ENCODE data around the gene TACSTD2. TPM values are rescaled to one million over a fixed set of nuclear protein-coding genes. Genes with fewer than 3 reads are reported as not detected.

Gene TACSTD2
- total and polyA plus RNA-seq, 2 of the 4 experiments (the other 2 are of a cell fraction): not detected

DNA sequence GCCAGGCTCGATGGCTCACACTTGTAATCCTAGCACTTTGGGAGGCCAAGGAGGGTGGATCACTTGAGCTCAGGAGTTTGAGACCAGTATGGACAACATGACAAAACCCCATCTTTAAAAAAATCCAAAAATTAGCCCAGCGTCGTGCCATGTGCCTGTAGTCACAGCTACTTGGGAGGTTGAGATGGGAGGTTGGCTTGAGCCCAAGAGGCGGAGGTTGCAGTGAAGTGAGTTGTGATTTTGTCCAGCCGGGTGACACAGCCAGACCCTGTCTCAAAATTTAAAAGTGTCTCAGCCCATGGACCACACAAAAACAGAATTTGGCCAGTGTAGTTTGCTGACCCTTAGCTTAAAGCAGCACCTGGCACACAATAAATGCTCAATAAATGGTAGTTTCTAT, 11.3 kb upstream of the TACSTD2 start:
- H3K9me3 ChIP-seq (ENCODE audit: control insufficient read depth, insufficient read depth, low read length): no peaks in the 10 kb centered on the region
- H3K9me1 ChIP-seq (ENCODE audit: insufficient read depth, low read length): peaks cover 20% of the 10 kb centered on the region
- no peak overlapping the region for H2BK120ac ChIP-seq (ENCODE audit: low read depth, low read length)
- peaks cover 19% of the 10 kb centered on the region for H3K4me1 ChIP-seq (ENCODE audit: control insufficient read depth, insufficient read depth, low read length)
- H3K9ac ChIP-seq (ENCODE audit: low read depth, low read length): no peak overlapping the region
- no peaks in the 10 kb centered on the region for H4K20me1 ChIP-seq (ENCODE audit: insufficient read depth, low read length)
- H3K79me1 ChIP-seq (ENCODE audit: low read depth in 1 of 2, low read length in 2 of 2): no peaks in the 10 kb centered on the region
- H2AFZ ChIP-seq (replicated peaks; ENCODE audit: low read length, poor library complexity): no peak overlapping the region
- H2BK20ac ChIP-seq (ENCODE audit: low read depth, low read length): no peak overlapping the region
- no peak overlapping the region for H3K18ac ChIP-seq (ENCODE audit: low read depth, low read length)
- H3K27me3 ChIP-seq (ENCODE audit: control insufficient read depth, insufficient read depth, low read length): no peaks in the 10 kb centered on the region
- no peak overlapping the region for H3K23ac ChIP-seq (ENCODE audit: low read depth, low read length)
- CTCF ChIA-PET: no interaction called here
- no peak overlapping the region for H3K4me3 ChIP-seq (ENCODE audit: insufficient read depth, low read depth, low read length)
- H3K4me2 ChIP-seq (ENCODE audit: low read depth, low read length): no peak overlapping the region
- H3K14ac ChIP-seq (replicated peaks; ENCODE audit: low read depth, low read length): no peak overlapping the region
- no peak overlapping the region for H2BK5ac ChIP-seq (ENCODE audit: low read depth, low read length, poor library complexity, severe bottlenecking)
- POLR2A ChIA-PET (ENCODE audit: unreplicated experiment): no interaction called here
- intact Hi-C loops (cut with micrococcal nuclease): no loop called here
- ATAC-seq (ENCODE audit: low read depth): no peak
- TF ChIP-seq CHD1 (IDR thresholded peaks at IDR 0.05; ENCODE audit: low read depth, low read length) (no peak), SMC3 (IDR thresholded peaks at IDR 0.05; ENCODE audit: low read depth, low read length) (no peak), NFE2L2 (IDR thresholded peaks at IDR 0.05; ENCODE audit: low read depth, low read length) (no peak), RFX5 (IDR thresholded peaks at IDR 0.05; ENCODE audit: low read depth, low read length) (no peak), BHLHE40 (IDR thresholded peaks at IDR 0.05; ENCODE audit: low read depth, low read length) (no peak), POLR2A (IDR thresholded peaks at IDR 0.05; ENCODE audit: low read depth, low read length) (no peak), CEBPB (IDR thresholded peaks at IDR 0.05; ENCODE audit: low read depth, low read length) (no peak), RCOR1 (IDR thresholded peaks at IDR 0.05; ENCODE audit: insufficient replicate concordance, low read length) (no peak), MAZ (IDR thresholded peaks at IDR 0.05; ENCODE audit: borderline replicate concordance, low read depth, low read length) (no peak), FOS (IDR thresholded peaks at IDR 0.05; ENCODE audit: low read depth, low read length) (no peak), MAFK (IDR thresholded peaks at IDR 0.05; ENCODE audit: low read depth, low read length) (no peak), MXI1 (IDR thresholded peaks at IDR 0.05; ENCODE audit: borderline replicate concordance, low read depth, low read length) (no peak), RAD21 (IDR thresholded peaks at IDR 0.05; ENCODE audit: low read length) (no peak)
- TF ChIP-seq, protein P1, sequence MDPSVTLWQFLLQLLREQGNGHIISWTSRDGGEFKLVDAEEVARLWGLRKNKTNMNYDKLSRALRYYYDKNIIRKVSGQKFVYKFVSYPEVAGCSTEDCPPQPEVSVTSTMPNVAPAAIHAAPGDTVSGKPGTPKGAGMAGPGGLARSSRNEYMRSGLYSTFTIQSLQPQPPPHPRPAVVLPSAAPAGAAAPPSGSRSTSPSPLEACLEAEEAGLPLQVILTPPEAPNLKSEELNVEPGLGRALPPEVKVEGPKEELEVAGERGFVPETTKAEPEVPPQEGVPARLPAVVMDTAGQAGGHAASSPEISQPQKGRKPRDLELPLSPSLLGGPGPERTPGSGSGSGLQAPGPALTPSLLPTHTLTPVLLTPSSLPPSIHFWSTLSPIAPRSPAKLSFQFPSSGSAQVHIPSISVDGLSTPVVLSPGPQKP (IDR thresholded peaks at IDR 0.05; ENCODE audit: borderline replicate concordance, low read depth, low read length): no peak
- TF ChIP-seq, protein P2, sequence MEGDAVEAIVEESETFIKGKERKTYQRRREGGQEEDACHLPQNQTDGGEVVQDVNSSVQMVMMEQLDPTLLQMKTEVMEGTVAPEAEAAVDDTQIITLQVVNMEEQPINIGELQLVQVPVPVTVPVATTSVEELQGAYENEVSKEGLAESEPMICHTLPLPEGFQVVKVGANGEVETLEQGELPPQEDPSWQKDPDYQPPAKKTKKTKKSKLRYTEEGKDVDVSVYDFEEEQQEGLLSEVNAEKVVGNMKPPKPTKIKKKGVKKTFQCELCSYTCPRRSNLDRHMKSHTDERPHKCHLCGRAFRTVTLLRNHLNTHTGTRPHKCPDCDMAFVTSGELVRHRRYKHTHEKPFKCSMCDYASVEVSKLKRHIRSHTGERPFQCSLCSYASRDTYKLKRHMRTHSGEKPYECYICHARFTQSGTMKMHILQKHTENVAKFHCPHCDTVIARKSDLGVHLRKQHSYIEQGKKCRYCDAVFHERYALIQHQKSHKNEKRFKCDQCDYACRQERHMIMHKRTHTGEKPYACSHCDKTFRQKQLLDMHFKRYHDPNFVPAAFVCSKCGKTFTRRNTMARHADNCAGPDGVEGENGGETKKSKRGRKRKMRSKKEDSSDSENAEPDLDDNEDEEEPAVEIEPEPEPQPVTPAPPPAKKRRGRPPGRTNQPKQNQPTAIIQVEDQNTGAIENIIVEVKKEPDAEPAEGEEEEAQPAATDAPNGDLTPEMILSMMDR (conservative IDR thresholded peaks at IDR 0.05; ENCODE audit: low read depth, low read length): no peak
- TF ChIP-seq, protein P3, sequence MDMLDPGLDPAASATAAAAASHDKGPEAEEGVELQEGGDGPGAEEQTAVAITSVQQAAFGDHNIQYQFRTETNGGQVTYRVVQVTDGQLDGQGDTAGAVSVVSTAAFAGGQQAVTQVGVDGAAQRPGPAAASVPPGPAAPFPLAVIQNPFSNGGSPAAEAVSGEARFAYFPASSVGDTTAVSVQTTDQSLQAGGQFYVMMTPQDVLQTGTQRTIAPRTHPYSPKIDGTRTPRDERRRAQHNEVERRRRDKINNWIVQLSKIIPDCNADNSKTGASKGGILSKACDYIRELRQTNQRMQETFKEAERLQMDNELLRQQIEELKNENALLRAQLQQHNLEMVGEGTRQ (IDR thresholded peaks at IDR 0.05; ENCODE audit: low read depth, low read length): no peak
- H3K27ac ChIP-seq (ENCODE audit: insufficient read depth, low read length): no peak overlapping the region
- H3K4ac ChIP-seq (ENCODE audit: low read depth, low read length): no peak overlapping the region
- no TSS peak for BruUV-seq (replicated peaks)
- H2AK9ac ChIP-seq (replicated peaks; ENCODE audit: low read depth, low read length, poor library complexity): no peak overlapping the region
- dilution Hi-C loops (cut with HindIII; ENCODE audit: low sequenced_read_pairs, unreplicated experiment): no loop called here
- no peak overlapping the region for H4K5ac ChIP-seq (ENCODE audit: low read depth, low read length)
- no peak overlapping the region for H2BK15ac ChIP-seq (ENCODE audit: low read depth, low read length)
- no peak overlapping the region for H3K56ac ChIP-seq (ENCODE audit: extremely low read depth, insufficient read depth, low read length)
- H3K36me3 ChIP-seq (ENCODE audit: control insufficient read depth, insufficient read depth, low read length): no peaks in the 10 kb centered on the region
- in situ Hi-C loops (cut with MboI; ENCODE audit: low sequenced_read_pairs): no loop called here
- whole genome bisulfite sequencing, 2 experiments (ENCODE audit: extremely low coverage in 2 of 2, insufficient read length in 1 of 2): 100% methylated on average over 1 of the region's 5 CpGs; no CpG with 5 or more reads in 1 of the 2 experiments
- no peak overlapping the region for H4K91ac ChIP-seq (ENCODE audit: insufficient read depth, low read depth, low read length)
- H2AK5ac ChIP-seq (ENCODE audit: low read depth, low read length): no peak overlapping the region
- DNase-seq: no peak
- H4K8ac ChIP-seq (ENCODE audit: low read depth in 2 of 2, low read length in 2 of 2): no peak overlapping the region

Data from IMR-90 (cell line).